A549 (cell line): ENCODE results near the gene ZPLD1. TPM values are rescaled to one million over a fixed set of nuclear protein-coding genes. Genes with fewer than 3 reads are reported as not detected.

Experiments
- ATAC-seq, 2 experiments: fragments of 200-7000 bp in 1 of 2; fragments of >200 bp in 1 of 2; cut with Nextera tagmentation in 1 of 2; cut with Tn5 transposase in 1 of 2; 3 replicates each; pipeline versions ENCODE4 v1.8.0 to v1.9.1; 2018 to 2020; ENCODE audit warnings: mild to moderate bottlenecking in 1 of 2, moderate library complexity in 1 of 2
- CTCF ChIA-PET: fragments of 300-600 bp; sonication (Branson Sonifier 250); formaldehyde crosslinking; extraction: SDS; loops from one replicate; lab custom pipeline; 2021; ENCODE audit warnings: antibody characterized with exemption, inconsistent platforms; lab: Yijun Ruan, JAX
- POLR2A ChIA-PET: fragments of 350-600 bp; formaldehyde crosslinking; extraction: SDS; loops from one replicate; lab custom pipeline; 2021; ENCODE audit warnings: antibody characterized with exemption, inconsistent platforms; lab: Yijun Ruan, JAX
- DNase-seq, 2 experiments: peaks; one replicate each; pipeline versions ENCODE4 v3.0.0 to v3.0.0-alpha.2; 2011 to 2016; ENCODE audit warnings: low read depth in 1 of 2, low spot score in 1 of 2
- FAIRE-seq: peaks from 2 replicates; lab custom pipeline; 2011; peaks lifted over from hg19 to GRCh38; lab: Jason Lieb, UNC
- H3K27ac ChIP-seq, 2 experiments: fragments of >200 bp; sonication (Bioruptor Twin); formaldehyde crosslinking; 3 replicates each; pipeline ENCODE4 v1.5.1; 2016 to 2017
- H3K4me1 ChIP-seq: fragments of >200 bp; sonication (Bioruptor Twin); formaldehyde crosslinking; 3 replicates; pipeline ENCODE4 v1.6.1; 2016
- H3K4me2 ChIP-seq: fragments of >200 bp; sonication (Bioruptor Twin); formaldehyde crosslinking; 3 replicates; pipeline ENCODE4 v1.6.1; 2016
- H3K4me3 ChIP-seq: fragments of >200 bp; sonication (Bioruptor Twin); formaldehyde crosslinking; 3 replicates; pipeline ENCODE4 v1.5.1; 2016
- H3K9me3 ChIP-seq: fragments of >200 bp; sonication (Bioruptor Twin); formaldehyde crosslinking; 3 replicates; pipeline ENCODE4 v1.6.1; 2016
- ATOH8 ChIP-seq: fragments of 250-450 bp; sonication (Bioruptor Pico); IDR thresholded peaks from 2 replicates; pipeline ENCODE4 v1.5.0; 2020; ENCODE audit warnings: low read depth, mild to moderate bottlenecking, moderate library complexity
- CBX2 ChIP-seq: fragments of 200-600 bp; sonication (generic); IDR thresholded peaks from 2 replicates; pipeline ENCODE4 v1.6.1; 2016; ENCODE audit warnings: low read depth, mild to moderate bottlenecking, borderline replicate concordance
- CBX8 ChIP-seq: fragments of 200-600 bp; sonication (generic); IDR thresholded peaks from 2 replicates; pipeline ENCODE4 v1.6.1; 2016
- EHF ChIP-seq: fragments of 250-450 bp; sonication (Bioruptor Pico); IDR thresholded peaks from 2 replicates; pipeline ENCODE4 v1.5.0; 2020; ENCODE audit warnings: mild to moderate bottlenecking
- FOSB ChIP-seq: fragments of 250-450 bp; sonication (Bioruptor Pico); IDR thresholded peaks from 2 replicates; pipeline ENCODE4 v1.5.0; 2020; ENCODE audit warnings: mild to moderate bottlenecking, moderate library complexity
- FOSL2 ChIP-seq, 2 experiments: fragments of 450-650 bp in 1 of 2; fragments of >200 bp in 1 of 2; sonication (Bioruptor Twin) in 1 of 2; formaldehyde crosslinking; IDR thresholded peaks; 2 replicates each; pipeline versions ENCODE4 v1.5.0 to v1.6.1; 2016 to 2020; ENCODE audit warnings: mild to moderate bottlenecking in 1 of 2, moderate library complexity in 1 of 2
- HES2 ChIP-seq: fragments of >200 bp; sonication (Bioruptor Twin); formaldehyde crosslinking; IDR thresholded peaks from 2 replicates; pipeline ENCODE4 v1.6.1; 2016
- HMGXB4 ChIP-seq: fragments of 250-450 bp; sonication (Bioruptor Pico); IDR thresholded peaks from 2 replicates; pipeline ENCODE4 v1.5.0; 2021; ENCODE audit warnings: mild to moderate bottlenecking, moderate library complexity, borderline replicate concordance
- HOXB13 ChIP-seq: fragments of 250-450 bp; sonication (Bioruptor Pico); IDR thresholded peaks from 2 replicates; pipeline ENCODE4 v1.5.0; 2020; ENCODE audit warnings: low read depth, mild to moderate bottlenecking, moderate library complexity
- JUN ChIP-seq, 2 experiments: fragments of >200 bp; sonication (Bioruptor Twin); formaldehyde crosslinking; IDR thresholded peaks; 2 replicates in 1 of 2; 3 replicates in 1 of 2; pipeline ENCODE4 v1.6.1; 2016 to 2017
- JUNB ChIP-seq: fragments of >200 bp; sonication (Bioruptor Twin); formaldehyde crosslinking; IDR thresholded peaks from 2 replicates; pipeline ENCODE4 v1.6.1; 2016
- NFE2L2 ChIP-seq: fragments of 150-350 bp; conservative IDR thresholded peaks from 2 replicates; pipeline ENCODE4 v1.6.1; 2014; ENCODE audit warnings: low read length
- NR3C1 ChIP-seq: fragments of >200 bp; sonication (Bioruptor Twin); formaldehyde crosslinking; IDR thresholded peaks from 3 replicates; pipeline ENCODE4 v1.6.1; 2017
- POLR2A ChIP-seq: IDR thresholded peaks from 2 replicates; pipeline ENCODE4 v1.6.1; 2012; ENCODE audit warnings: mild to moderate bottlenecking, low read length
- POLR2AphosphoS2 ChIP-seq: conservative IDR thresholded peaks from 2 replicates; pipeline ENCODE4 v1.6.1; 2012; ENCODE audit warnings: low read length, improper control_type of control experiment, inconsistent platforms
- RAD21 ChIP-seq, 2 experiments: fragments of >200 bp in 1 of 2; sonication (Bioruptor Twin) in 1 of 2; formaldehyde crosslinking in 1 of 2; IDR thresholded peaks in 1 of 2; conservative IDR thresholded peaks in 1 of 2; 2 replicates in 1 of 2; 3 replicates in 1 of 2; pipeline ENCODE4 v1.6.1; 2012 to 2018; ENCODE audit warnings: inconsistent platforms in 1 of 2
- RCOR1 ChIP-seq: fragments of 150-350 bp; IDR thresholded peaks from 2 replicates; pipeline ENCODE4 v1.6.1; 2014; ENCODE audit warnings: antibody characterized with exemption, low read length, low read depth
- RFX5 ChIP-seq: fragments of 450-650 bp; IDR thresholded peaks from 2 replicates; pipeline ENCODE4 v1.7.1; 2014; ENCODE audit warnings: antibody characterized with exemption, mild to moderate bottlenecking, moderate library complexity
- SREBF2 ChIP-seq: fragments of 450-650 bp; IDR thresholded peaks from 2 replicates; pipeline ENCODE4 v1.6.1; 2014; ENCODE audit warnings: mild to moderate bottlenecking, moderate library complexity
- TFCP2L1 ChIP-seq: fragments of 250-450 bp; sonication (Bioruptor Pico); IDR thresholded peaks from 2 replicates; pipeline ENCODE4 v1.5.0; 2021; ENCODE audit warnings: mild to moderate bottlenecking
- TP53 ChIP-seq: fragments of 250-450 bp; sonication (Bioruptor Pico); IDR thresholded peaks from 2 replicates; pipeline ENCODE4 v1.5.0; 2021; ENCODE audit warnings: mild to moderate bottlenecking, moderate library complexity
- USF2 ChIP-seq: fragments of 450-650 bp; IDR thresholded peaks from 2 replicates; pipeline ENCODE4 v1.6.1; 2014; ENCODE audit warnings: antibody characterized with exemption
- ZC3H11A ChIP-seq: fragments of 450-650 bp; IDR thresholded peaks from 2 replicates; pipeline ENCODE4 v1.6.1; 2014; ENCODE audit warnings: antibody characterized with exemption, mild to moderate bottlenecking
- WGBS: methylation state at CpG from one replicate; pipeline ENCODE4 v1.1.6; 2017; ENCODE audit errors: missing lambda C conversion rate; 5-methylcytosine and 5-hydroxymethylcytosine counted together
- polyA plus RNA-seq, 4 experiments: library from polyadenylated mRNA; depleted of rRNA in 3 of 4; stranded (reverse); fragments of >200 nt; fragmentation: RNase III in 1 of 4; extraction: RNeasy Plus Mini Kit Qiagen cat#74134 plus additional on column Dnase treatment in 1 of 4; gene quantifications; 2 replicates in 3 of 4; 3 replicates in 1 of 4; pipeline ENCODE4 v1.2.3, GENCODE V29; 2011 to 2017

ZPLD1 gene
- polyA plus RNA-seq, 2 of the 4 experiments (the other 2 are of a cell fraction), result 0.03 to 0.05 TPM

- WGBS, result 36% methylated on average over 3 of the region's 3 CpGs
- Histone ChIP-seq H3K4me1 (no peaks in the 10 kb centered on the region), H3K4me3 (no peak overlapping the region), H3K4me2 (no peak overlapping the region), H3K27ac (no peak overlapping the region), H3K9me3 (no peaks in the 10 kb centered on the region)
- no peak for TF ChIP-seq RAD21 (conservative IDR thresholded peaks at IDR 0.05 in 1 of 2, IDR thresholded peaks at IDR 0.05 in 1 of 2)
- no peak for TF ChIP-seq ZC3H11A
- TF ChIP-seq TFCP2L1 (CRISPR knock-in tag), result no peak
- FAIRE-seq (no peak), ATAC-seq (no peak), DNase-seq (no peak)
- ChIA-PET CTCF (no interaction called here), POLR2A (no interaction called here)
These were observed 12.5 kb downstream of the ZPLD1 start for GRCh38 chr3:102447272-102447671.

- Histone ChIP-seq H3K4me1 (no peaks in the 10 kb centered on the region), H3K4me3 (no peak overlapping the region), H3K9me3 (no peaks in the 10 kb centered on the region)
- ATAC-seq, result no peak
- no peak for DNase-seq
- POLR2A ChIA-PET, result no interaction called here
- CTCF ChIA-PET, result no interaction called here
- TF ChIP-seq TFCP2L1 (CRISPR knock-in tag) (no peak), POLR2AphosphoS2 (no peak), ATOH8 (no peak), JUNB (no peak), FOSL2 (IDR thresholded peaks at IDR 0.05) (no peak), FOSL2 (CRISPR knock-in tag; IDR thresholded peaks at IDR 0.05) (no peak), NFE2L2 (no peak), RCOR1 (no peak), HES2 (no peak), RAD21 (conservative IDR thresholded peaks at IDR 0.05 in 1 of 2, IDR thresholded peaks at IDR 0.05 in 1 of 2) (no peak)
- TF ChIP-seq, all 56 proteins: peak for 0
- 20% methylated on average over 3 of the region's 3 CpGs for WGBS
- FAIRE-seq, result no peak
- Histone ChIP-seq H3K27ac (no peak overlapping the region), H3K4me2 (no peak overlapping the region)
These were observed 14.5 kb downstream of the ZPLD1 start for GRCh38 chr3:102449341-102449740.

- POLR2A ChIA-PET, result no interaction called here
- no peak for ATAC-seq
- no peaks in the 10 kb centered on the region for H3K9me3 ChIP-seq
- H3K4me1 ChIP-seq, result no peaks in the 10 kb centered on the region
- DNase-seq, result no peak
- H3K4me3 ChIP-seq, result no peak overlapping the region
- H3K4me2 ChIP-seq, result no peak overlapping the region
- CTCF ChIA-PET, result no interaction called here
- H3K27ac ChIP-seq, result no peak overlapping the region
- FAIRE-seq, result no peak
- no peak for TF ChIP-seq POLR2A
- no peak for TF ChIP-seq EHF (CRISPR knock-in tag)
- TF ChIP-seq NR3C1, result no peak
- no peak for TF ChIP-seq USF2
- no peak for TF ChIP-seq FOSB
- TF ChIP-seq CBX8, result no peak
- TF ChIP-seq JUN (IDR thresholded peaks at IDR 0.05), result no peak
- TF ChIP-seq CBX2, result no peak
- no peak for TF ChIP-seq TP53
- no peak for TF ChIP-seq SREBF2
- no peak for TF ChIP-seq ATOH8
- no peak for TF ChIP-seq HOXB13
- no peak for TF ChIP-seq RFX5
- no peak for TF ChIP-seq HMGXB4 (CRISPR knock-in tag)
- TF ChIP-seq ZC3H11A, result no peak
- TF ChIP-seq, all 56 proteins: peak for 0
- WGBS, result 83% methylated on average over 3 of the region's 3 CpGs
These were observed 15.1 kb downstream of the ZPLD1 start for GRCh38 chr3:102449930-102450329.
